HG03575 (cell line): ENCODE measurements around the gene UCK2.

Experiments used
- ATAC-seq: cut with Tn5 transposase; IDR thresholded peaks from one replicate; pipeline ENCODE4 v1.9.1; 2021; ENCODE audit not compliant: unreplicated experiment, insufficient number of reproducible peaks, low FRiP score; ENCODE audit errors: extremely low read depth

Gene UCK2

GRCh38 chr1:165852871-165853270 is 25.5 kb downstream of the UCK2 start:
- no peak for ATAC-seq

GRCh38 chr1:165853528-165854075 is 26.2 kb downstream of the UCK2 start:
- no peak for ATAC-seq

GRCh38 chr1:165854101-165854845 is 26.9 kb downstream of the UCK2 start:
- no peak for ATAC-seq

GRCh38 chr1:165855010-165855838 is 27.8 kb downstream of the UCK2 start:
- no peak for ATAC-seq

- no peak for ATAC-seq
Observed at GRCh38 chr1:165856021-165856420, 28.6 kb downstream of the UCK2 start.

GRCh38 chr1:165856606-165857005 is 29.2 kb downstream of the UCK2 start:
- ATAC-seq: no peak

- peak; percentile 82 for ATAC-seq
Observed at GRCh38 chr1:165857046-165857801, 29.8 kb downstream of the UCK2 start.

GRCh38 chr1:165858364-165858823 is 31.0 kb downstream of the UCK2 start:
- no peak for ATAC-seq

GRCh38 chr1:165858967-165859845 is 31.8 kb downstream of the UCK2 start:
- ATAC-seq: no peak

- no peak for ATAC-seq
Observed at GRCh38 chr1:165860065-165860464, 32.7 kb downstream of the UCK2 start.

- ATAC-seq: no peak
Observed at GRCh38 chr1:165861911-165862310, 34.5 kb downstream of the UCK2 start.

GRCh38 chr1:165862448-165862847 is 35.0 kb downstream of the UCK2 start:
- ATAC-seq: peak; percentile 64

- ATAC-seq: no peak
Observed at GRCh38 chr1:165863346-165863745, 35.9 kb downstream of the UCK2 start.

GRCh38 chr1:165865633-165866340 is 38.4 kb downstream of the UCK2 start:
- ATAC-seq: no peak

GRCh38 chr1:165869343-165869742 is 41.9 kb downstream of the UCK2 start:
- no peak for ATAC-seq

GRCh38 chr1:165871311-165872067 is 44.1 kb downstream of the UCK2 start:
- ATAC-seq: peak; percentile 44

- ATAC-seq: no peak
Observed at GRCh38 chr1:165873481-165873880, 46.1 kb downstream of the UCK2 start.
